GM19023 (cell line): ENCODE data around the gene PPEF2.

Source experiments
- ATAC-seq: cut with Tn5 transposase; IDR thresholded peaks from one replicate; pipeline ENCODE4 v1.9.1; 2021; ENCODE audit warnings: mild to moderate bottlenecking, moderate library complexity; ENCODE audit not compliant: unreplicated experiment

The PPEF2 gene

GRCh38 chr4:75898536-75898935, 3.7 kb downstream of the PPEF2 start:
- ATAC-seq = no peak

GRCh38 chr4:75895744-75896314, 6.4 kb downstream of the PPEF2 start:
- ATAC-seq = no peak

DNA sequence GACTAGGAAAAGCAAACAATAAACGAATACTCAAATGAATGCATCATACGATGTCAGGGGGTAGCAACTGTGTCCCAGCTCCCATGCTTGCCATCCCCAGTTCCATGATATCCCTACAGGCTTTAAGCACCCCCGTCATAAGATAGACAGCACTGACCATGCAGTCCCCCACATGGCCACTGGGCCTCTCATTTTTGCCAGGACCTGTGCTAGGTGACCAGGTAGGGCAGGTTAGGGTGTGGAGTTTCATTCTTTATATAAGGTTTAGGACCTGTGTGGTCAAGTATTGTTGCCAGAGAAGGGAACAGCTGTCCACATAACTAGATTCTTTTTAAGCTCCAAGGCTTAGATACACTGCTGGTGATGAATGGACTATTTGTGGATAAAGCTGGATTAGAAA, 9.7 kb downstream of the PPEF2 start:
- no peak for ATAC-seq

DNA sequence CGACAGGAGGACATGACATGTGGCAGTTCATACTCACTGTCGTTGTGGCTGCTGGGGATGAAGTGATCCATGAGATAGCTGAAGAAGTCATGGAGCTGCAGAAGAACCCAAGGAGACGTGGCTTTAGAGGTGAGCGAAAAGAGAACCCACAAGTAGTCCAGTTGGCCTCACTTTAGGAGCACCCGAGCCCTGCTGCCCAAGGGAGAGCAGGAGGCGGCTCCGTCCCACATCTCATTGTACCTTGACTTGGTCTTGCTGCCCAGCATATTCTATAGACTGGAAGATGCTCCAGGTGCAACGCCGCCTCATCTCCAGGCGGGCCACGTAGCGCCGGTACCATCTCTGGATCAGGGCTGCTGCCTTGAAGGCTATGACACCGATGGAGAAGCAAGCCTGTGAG, 10.6 kb downstream of the PPEF2 start:
- no peak for ATAC-seq

DNA sequence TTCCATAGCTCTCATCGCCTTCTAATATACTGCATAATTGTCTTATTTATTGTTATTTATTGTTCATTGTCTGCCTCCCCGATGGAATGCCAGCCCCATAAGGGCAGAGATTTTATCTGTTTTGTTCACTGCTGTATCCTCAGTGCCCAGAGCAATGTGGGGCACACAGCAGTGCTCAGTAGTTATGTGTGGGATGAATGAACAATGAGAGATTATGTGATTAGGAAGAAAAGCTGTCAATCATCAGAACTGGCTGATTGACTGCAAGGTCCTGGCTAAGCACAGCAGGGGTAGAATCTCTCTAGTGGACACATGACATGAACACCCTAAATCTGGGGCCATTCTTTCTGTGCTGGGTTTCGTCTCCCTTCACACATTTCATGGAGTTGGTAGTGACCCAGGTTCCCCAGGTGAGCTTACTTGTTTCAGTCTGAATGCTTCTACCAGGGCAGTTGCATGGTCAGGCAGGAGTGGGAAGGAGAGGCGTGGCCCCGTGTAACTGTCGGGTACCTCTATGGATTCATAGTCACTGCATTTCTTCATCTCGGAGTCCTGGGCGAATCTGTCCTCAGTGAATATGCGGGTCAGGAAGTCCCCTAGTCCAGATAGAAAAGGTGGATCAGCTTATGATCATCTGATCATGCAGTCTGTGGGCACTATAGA, 12.6 kb downstream of the PPEF2 start:
- no peak for ATAC-seq

DNA sequence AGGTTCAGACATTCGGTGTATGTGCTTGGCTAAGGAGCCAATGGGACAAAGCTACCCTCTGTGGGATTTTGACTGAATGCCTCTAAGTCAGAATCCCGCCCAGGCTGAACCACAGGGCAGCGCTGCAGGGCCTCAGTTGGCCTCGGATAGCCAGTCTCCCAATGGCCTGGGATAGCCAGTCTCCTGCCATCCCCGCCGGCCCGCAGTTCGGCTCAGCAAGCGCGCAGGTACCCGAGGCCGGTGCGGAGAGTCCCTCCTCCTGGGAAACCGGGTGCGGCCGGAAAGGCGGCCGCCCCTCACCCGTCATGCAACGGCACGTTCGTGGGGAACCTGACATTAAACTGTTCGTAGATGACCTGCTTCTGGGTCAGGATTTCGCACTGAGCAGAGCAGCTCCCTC, 16.1 kb downstream of the PPEF2 start:
- no peak for ATAC-seq

DNA sequence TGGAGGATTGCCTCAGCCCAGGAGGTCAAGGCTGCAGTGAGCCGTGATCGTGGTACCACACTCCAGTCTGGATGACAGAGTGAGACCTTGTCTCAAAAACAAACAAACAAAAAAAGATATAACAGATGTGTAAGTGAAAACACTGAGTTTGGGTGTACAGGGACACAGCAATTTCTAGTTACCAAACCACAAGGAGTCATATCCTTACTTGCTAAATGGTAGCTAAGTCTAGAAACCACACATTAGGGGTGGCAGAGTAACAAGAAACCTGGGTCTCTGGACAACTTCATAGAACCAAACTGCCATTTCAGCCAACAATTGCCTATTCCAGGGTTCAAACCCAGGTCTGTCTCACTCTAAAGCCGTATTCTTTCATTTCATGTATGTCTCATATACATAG, 20.8 kb downstream of the PPEF2 start:
- ATAC-seq = no peak

DNA sequence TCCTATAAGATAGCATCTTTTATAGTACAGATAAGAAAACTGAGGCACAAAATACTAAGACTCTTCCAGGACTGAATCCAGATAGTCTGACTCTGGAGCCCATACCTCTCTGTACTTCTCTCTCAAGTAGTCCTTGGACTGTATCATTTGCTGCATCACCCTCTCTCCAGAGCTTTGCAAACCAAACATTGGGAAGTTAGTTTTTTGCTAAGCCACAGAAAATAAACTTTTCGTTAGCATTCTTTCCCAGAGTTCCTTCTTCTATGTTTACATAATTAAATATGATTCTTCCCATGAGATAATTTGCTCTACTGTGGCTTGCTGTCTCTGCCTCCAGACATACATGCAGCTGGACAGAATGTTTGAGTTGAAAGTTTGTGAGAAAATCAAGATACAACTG, 22.0 kb downstream of the PPEF2 start:
- ATAC-seq = no peak

GRCh38 chr4:75878246-75878756, 24.0 kb downstream of the PPEF2 start:
- no peak for ATAC-seq

GRCh38 chr4:75876218-75876617, 26.0 kb downstream of the PPEF2 start:
- ATAC-seq = no peak

- no peak for ATAC-seq
Measured at GRCh38 chr4:75869100-75869499, 33.2 kb downstream of the PPEF2 start.

DNA sequence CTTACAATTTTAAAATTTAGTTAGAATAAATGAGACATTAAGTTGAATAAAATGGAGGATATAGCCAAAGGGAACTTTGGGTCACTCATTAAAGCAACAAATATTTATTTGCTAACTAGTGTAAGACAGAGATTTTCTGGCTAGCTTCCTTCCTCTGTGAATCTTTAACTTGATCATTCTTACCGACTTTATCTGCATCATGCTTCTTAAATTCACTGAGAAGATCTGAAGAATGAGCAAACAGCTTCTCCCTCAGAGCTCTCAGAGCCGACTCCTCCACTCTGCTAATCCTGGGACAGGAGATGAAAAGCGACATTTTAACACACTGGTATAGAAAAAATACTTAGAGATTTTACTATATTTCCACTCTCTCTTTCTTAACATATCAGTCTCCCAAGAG, 35.1 kb downstream of the PPEF2 start:
- no peak for ATAC-seq

DNA sequence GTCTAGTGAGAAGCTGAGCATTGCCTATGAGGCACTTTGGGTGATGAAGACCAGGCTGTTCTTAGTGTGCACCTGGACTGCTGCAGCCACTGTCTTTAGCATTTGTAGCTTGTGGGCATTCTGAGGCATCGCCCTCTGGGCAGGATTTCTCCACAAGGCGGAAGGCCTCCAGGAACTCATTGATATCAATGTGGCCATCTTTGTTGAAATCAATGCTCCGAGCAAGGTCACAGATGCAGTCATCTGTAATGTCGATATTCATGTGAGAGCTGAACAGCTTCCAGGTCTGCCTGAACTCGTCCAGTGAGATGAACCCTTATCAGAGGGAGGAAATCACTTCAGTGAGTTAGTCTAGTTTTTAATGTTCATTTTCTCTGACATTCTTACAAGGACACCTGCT, 41.6 kb downstream of the PPEF2 start:
- no peak for ATAC-seq

DNA sequence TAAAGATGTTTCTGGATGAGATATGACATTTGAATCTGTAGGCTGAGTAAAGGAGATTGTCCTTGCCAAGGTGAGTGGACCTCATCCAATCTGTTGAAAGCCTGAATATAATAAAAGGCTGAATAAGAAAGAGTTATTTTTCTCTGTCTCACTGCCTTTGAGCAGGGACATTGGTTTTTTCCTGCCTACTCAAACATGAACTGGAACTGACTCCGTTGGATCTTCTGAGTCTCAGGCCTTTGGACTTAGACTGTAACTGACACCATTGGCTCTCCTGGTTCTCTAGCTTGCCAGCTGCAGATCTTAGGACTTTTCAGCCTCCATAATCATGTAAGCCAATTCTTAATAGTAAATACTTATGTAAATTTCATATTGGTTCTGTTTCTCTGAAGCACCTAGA, 43.5 kb downstream of the PPEF2 start:
- ATAC-seq = no peak

GRCh38 chr4:75849461-75849860, 52.8 kb downstream of the PPEF2 start:
- no peak for ATAC-seq

- no peak for ATAC-seq
Measured at GRCh38 chr4:75848891-75849290, 53.4 kb downstream of the PPEF2 start.

DNA sequence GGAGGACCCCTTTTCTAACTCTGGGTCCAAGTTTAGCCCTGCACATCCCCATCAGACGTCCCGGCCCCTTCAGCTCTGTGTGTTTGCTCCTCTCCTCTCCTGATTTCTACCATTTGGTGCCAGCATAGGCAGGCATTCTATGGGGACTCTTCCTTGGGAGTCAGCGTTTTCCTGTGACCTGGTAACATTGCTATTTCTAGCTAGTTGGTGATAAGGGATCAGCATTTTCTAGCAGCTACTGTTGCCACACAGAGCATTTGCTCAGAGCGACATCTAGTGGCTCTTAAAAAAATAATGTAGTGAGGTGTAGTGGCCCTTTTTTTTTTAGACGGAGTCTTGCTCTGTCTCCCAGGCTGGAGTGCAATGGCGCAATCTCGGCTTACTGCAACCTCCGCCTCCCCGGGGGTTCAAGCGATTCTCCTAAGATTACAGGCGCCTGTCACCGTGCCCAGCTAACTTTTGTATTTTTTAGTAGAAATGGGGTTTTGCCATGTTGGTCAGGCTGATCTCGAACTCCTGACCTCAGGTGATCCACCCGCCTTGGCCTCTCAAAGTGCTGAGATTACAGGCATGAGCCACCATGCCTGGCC, 54.0 kb downstream of the PPEF2 start:
- ATAC-seq = peak; percentile 79

DNA sequence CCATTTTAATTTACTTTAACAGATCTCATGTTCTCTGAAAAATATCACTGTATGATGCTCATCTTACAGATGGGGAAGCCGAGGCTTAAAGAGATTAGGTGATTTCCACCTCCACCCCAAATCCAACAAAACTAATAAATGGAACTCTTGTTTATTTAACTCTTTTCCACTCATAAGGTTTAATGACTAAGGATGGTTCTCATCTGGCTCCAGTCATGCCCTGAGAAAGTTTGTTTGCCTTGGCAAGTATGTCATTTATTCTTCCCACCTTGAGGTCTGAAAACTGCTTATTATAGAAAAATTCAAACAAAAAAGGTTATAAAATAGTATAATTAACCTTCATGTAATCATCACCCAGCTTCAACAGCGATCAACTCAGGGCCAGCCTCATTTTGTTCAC, 56.3 kb downstream of the PPEF2 start:
- ATAC-seq = no peak

GRCh38 chr4:75844151-75844662, 58.0 kb downstream of the PPEF2 start:
- ATAC-seq = no peak

- ATAC-seq = no peak
Measured at GRCh38 chr4:75843596-75843995, 58.7 kb downstream of the PPEF2 start.

GRCh38 chr4:75841641-75842520, 60.4 kb downstream of the PPEF2 start:
- ATAC-seq = no peak
